A549 (cell line): Measurements from ENCODE around the gene PANK3. TPM values are rescaled to one million over a fixed set of nuclear protein-coding genes. Genes with fewer than 3 reads are reported as not detected.

Experiments
- ATAC-seq, 2 experiments: fragments of 200-7000 bp in 1 of 2; fragments of >200 bp in 1 of 2; cut with Nextera tagmentation in 1 of 2; cut with Tn5 transposase in 1 of 2; 3 replicates each; pipeline versions ENCODE4 v1.8.0 to v1.9.1; 2018 to 2020; ENCODE audit warnings: mild to moderate bottlenecking in 1 of 2, moderate library complexity in 1 of 2
- CTCF ChIA-PET: fragments of 300-600 bp; sonication (Branson Sonifier 250); formaldehyde crosslinking; extraction: SDS; loops from one replicate; lab custom pipeline; 2021; ENCODE audit warnings: antibody characterized with exemption, inconsistent platforms; lab: Yijun Ruan, JAX
- POLR2A ChIA-PET: fragments of 350-600 bp; formaldehyde crosslinking; extraction: SDS; loops from one replicate; lab custom pipeline; 2021; ENCODE audit warnings: antibody characterized with exemption, inconsistent platforms; lab: Yijun Ruan, JAX
- DNase-seq, 2 experiments: peaks; one replicate each; pipeline versions ENCODE4 v3.0.0 to v3.0.0-alpha.2; 2011 to 2016; ENCODE audit warnings: low read depth in 1 of 2, low spot score in 1 of 2
- FAIRE-seq: peaks from 2 replicates; lab custom pipeline; 2011; peaks lifted over from hg19 to GRCh38; lab: Jason Lieb, UNC
- H3K27ac ChIP-seq, 2 experiments: fragments of >200 bp; sonication (Bioruptor Twin); formaldehyde crosslinking; 3 replicates each; pipeline ENCODE4 v1.5.1; 2016 to 2017
- H3K4me1 ChIP-seq: fragments of >200 bp; sonication (Bioruptor Twin); formaldehyde crosslinking; 3 replicates; pipeline ENCODE4 v1.6.1; 2016
- H3K4me2 ChIP-seq: fragments of >200 bp; sonication (Bioruptor Twin); formaldehyde crosslinking; 3 replicates; pipeline ENCODE4 v1.6.1; 2016
- H3K4me3 ChIP-seq: fragments of >200 bp; sonication (Bioruptor Twin); formaldehyde crosslinking; 3 replicates; pipeline ENCODE4 v1.5.1; 2016
- H3K9me3 ChIP-seq: fragments of >200 bp; sonication (Bioruptor Twin); formaldehyde crosslinking; 3 replicates; pipeline ENCODE4 v1.6.1; 2016
- ATOH8 ChIP-seq: fragments of 250-450 bp; sonication (Bioruptor Pico); IDR thresholded peaks from 2 replicates; pipeline ENCODE4 v1.5.0; 2020; ENCODE audit warnings: low read depth, mild to moderate bottlenecking, moderate library complexity
- CBX2 ChIP-seq: fragments of 200-600 bp; sonication (generic); IDR thresholded peaks from 2 replicates; pipeline ENCODE4 v1.6.1; 2016; ENCODE audit warnings: low read depth, mild to moderate bottlenecking, borderline replicate concordance
- CHD4 ChIP-seq: fragments of 200-600 bp; sonication (generic); IDR thresholded peaks from 2 replicates; pipeline ENCODE4 v1.6.1; 2016; ENCODE audit warnings: antibody characterized with exemption, mild to moderate bottlenecking, borderline replicate concordance
- EHMT2 ChIP-seq: fragments of 200-600 bp; sonication (generic); IDR thresholded peaks from 2 replicates; pipeline ENCODE4 v1.6.1; 2016; ENCODE audit warnings: antibody characterized with exemption, low read depth, mild to moderate bottlenecking, moderate library complexity
- EP300 ChIP-seq, 2 experiments: fragments of >200 bp; sonication (Bioruptor Twin); formaldehyde crosslinking; IDR thresholded peaks; 2 replicates in 1 of 2; 3 replicates in 1 of 2; pipeline ENCODE4 v1.6.1; 2016 to 2017
- ESRRA ChIP-seq: fragments of 150-350 bp; IDR thresholded peaks from 2 replicates; pipeline ENCODE4 v1.6.1; 2014; ENCODE audit warnings: mild to moderate bottlenecking, low read length, borderline replicate concordance
- FOSL2 ChIP-seq, 2 experiments: fragments of 450-650 bp in 1 of 2; fragments of >200 bp in 1 of 2; sonication (Bioruptor Twin) in 1 of 2; formaldehyde crosslinking; IDR thresholded peaks; 2 replicates each; pipeline versions ENCODE4 v1.5.0 to v1.6.1; 2016 to 2020; ENCODE audit warnings: mild to moderate bottlenecking in 1 of 2, moderate library complexity in 1 of 2
- FOXS1 ChIP-seq: fragments of 250-450 bp; sonication (Bioruptor Pico); IDR thresholded peaks from 2 replicates; pipeline ENCODE4 v1.5.0; 2020; ENCODE audit warnings: mild to moderate bottlenecking, moderate library complexity
- GATA3 ChIP-seq: IDR thresholded peaks from 2 replicates; pipeline ENCODE4 v1.6.1; 2012; ENCODE audit warnings: borderline replicate concordance
- HEYL ChIP-seq: fragments of 250-450 bp; sonication (Bioruptor Pico); IDR thresholded peaks from 2 replicates; pipeline ENCODE4 v1.8.0; 2021; ENCODE audit warnings: mild to moderate bottlenecking, moderate library complexity
- HMGXB4 ChIP-seq: fragments of 250-450 bp; sonication (Bioruptor Pico); IDR thresholded peaks from 2 replicates; pipeline ENCODE4 v1.5.0; 2021; ENCODE audit warnings: mild to moderate bottlenecking, moderate library complexity, borderline replicate concordance
- HOXB13 ChIP-seq: fragments of 250-450 bp; sonication (Bioruptor Pico); IDR thresholded peaks from 2 replicates; pipeline ENCODE4 v1.5.0; 2020; ENCODE audit warnings: low read depth, mild to moderate bottlenecking, moderate library complexity
- JUN ChIP-seq, 2 experiments: fragments of >200 bp; sonication (Bioruptor Twin); formaldehyde crosslinking; IDR thresholded peaks; 2 replicates in 1 of 2; 3 replicates in 1 of 2; pipeline ENCODE4 v1.6.1; 2016 to 2017
- JUNB ChIP-seq: fragments of >200 bp; sonication (Bioruptor Twin); formaldehyde crosslinking; IDR thresholded peaks from 2 replicates; pipeline ENCODE4 v1.6.1; 2016
- MAFK ChIP-seq: fragments of 450-650 bp; IDR thresholded peaks from 2 replicates; pipeline ENCODE4 v1.6.1; 2014; ENCODE audit not compliant: partially characterized antibody
- NFE2L2 ChIP-seq: fragments of 150-350 bp; conservative IDR thresholded peaks from 2 replicates; pipeline ENCODE4 v1.6.1; 2014; ENCODE audit warnings: low read length
- POLR2A ChIP-seq: IDR thresholded peaks from 2 replicates; pipeline ENCODE4 v1.6.1; 2012; ENCODE audit warnings: mild to moderate bottlenecking, low read length
- POLR2AphosphoS2 ChIP-seq: conservative IDR thresholded peaks from 2 replicates; pipeline ENCODE4 v1.6.1; 2012; ENCODE audit warnings: low read length, improper control_type of control experiment, inconsistent platforms
- RCOR1 ChIP-seq: fragments of 150-350 bp; IDR thresholded peaks from 2 replicates; pipeline ENCODE4 v1.6.1; 2014; ENCODE audit warnings: antibody characterized with exemption, low read length, low read depth
- TFCP2L1 ChIP-seq: fragments of 250-450 bp; sonication (Bioruptor Pico); IDR thresholded peaks from 2 replicates; pipeline ENCODE4 v1.5.0; 2021; ENCODE audit warnings: mild to moderate bottlenecking
- TP53 ChIP-seq: fragments of 250-450 bp; sonication (Bioruptor Pico); IDR thresholded peaks from 2 replicates; pipeline ENCODE4 v1.5.0; 2021; ENCODE audit warnings: mild to moderate bottlenecking, moderate library complexity
- USF2 ChIP-seq: fragments of 450-650 bp; IDR thresholded peaks from 2 replicates; pipeline ENCODE4 v1.6.1; 2014; ENCODE audit warnings: antibody characterized with exemption
- ZC3H11A ChIP-seq: fragments of 450-650 bp; IDR thresholded peaks from 2 replicates; pipeline ENCODE4 v1.6.1; 2014; ENCODE audit warnings: antibody characterized with exemption, mild to moderate bottlenecking
- ZNF302 ChIP-seq: fragments of 250-450 bp; sonication (Bioruptor Pico); IDR thresholded peaks from 2 replicates; pipeline ENCODE4 v1.9.0; 2021; ENCODE audit warnings: inconsistent platforms, mild to moderate bottlenecking, moderate library complexity
- ZSCAN20 ChIP-seq: fragments of 250-450 bp; sonication (Bioruptor Pico); IDR thresholded peaks from 2 replicates; pipeline ENCODE4 v1.8.0; 2022; ENCODE audit warnings: mild to moderate bottlenecking, moderate library complexity
- WGBS: methylation state at CpG from one replicate; pipeline ENCODE4 v1.1.6; 2017; ENCODE audit errors: missing lambda C conversion rate; 5-methylcytosine and 5-hydroxymethylcytosine counted together
- polyA plus RNA-seq, 4 experiments: library from polyadenylated mRNA; depleted of rRNA in 3 of 4; stranded (reverse); fragments of >200 nt; fragmentation: RNase III in 1 of 4; extraction: RNeasy Plus Mini Kit Qiagen cat#74134 plus additional on column Dnase treatment in 1 of 4; gene quantifications; 2 replicates in 3 of 4; 3 replicates in 1 of 4; pipeline ENCODE4 v1.2.3, GENCODE V29; 2011 to 2017
- TF ChIP-seq, protein P1 (sequence below): IDR thresholded peaks from 2 replicates; pipeline ENCODE4 v1.6.1; 2012
- TF ChIP-seq, protein P2 (sequence below): IDR thresholded peaks from 2 replicates; pipeline ENCODE4 v1.6.1; 2012; ENCODE audit warnings: low read depth, borderline replicate concordance

Gene PANK3
- polyA plus RNA-seq, 2 of the 4 experiments (the other 2 are of a cell fraction) = 21.9 to 41.3 TPM

DNA sequence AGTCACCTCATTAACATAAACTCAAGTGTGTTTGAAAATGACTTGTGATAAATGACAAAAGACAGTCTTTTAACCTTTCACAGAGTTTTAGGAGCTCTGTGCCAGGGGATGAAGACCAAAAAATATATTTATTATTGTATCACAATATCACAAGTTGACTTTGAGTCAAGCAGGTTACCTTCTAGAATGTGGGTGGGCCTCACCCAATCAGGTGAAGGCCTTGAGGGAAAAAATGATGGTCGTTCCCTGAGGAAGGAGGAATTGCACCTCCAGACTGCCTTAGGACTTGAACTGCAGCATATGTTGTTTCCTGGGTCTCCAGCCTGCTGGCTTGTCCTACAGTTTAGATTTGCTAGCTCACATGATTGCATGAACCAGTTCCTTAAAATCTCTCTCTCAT, 41.6 kb upstream of the PANK3 start:
- FAIRE-seq = no peak

DNA sequence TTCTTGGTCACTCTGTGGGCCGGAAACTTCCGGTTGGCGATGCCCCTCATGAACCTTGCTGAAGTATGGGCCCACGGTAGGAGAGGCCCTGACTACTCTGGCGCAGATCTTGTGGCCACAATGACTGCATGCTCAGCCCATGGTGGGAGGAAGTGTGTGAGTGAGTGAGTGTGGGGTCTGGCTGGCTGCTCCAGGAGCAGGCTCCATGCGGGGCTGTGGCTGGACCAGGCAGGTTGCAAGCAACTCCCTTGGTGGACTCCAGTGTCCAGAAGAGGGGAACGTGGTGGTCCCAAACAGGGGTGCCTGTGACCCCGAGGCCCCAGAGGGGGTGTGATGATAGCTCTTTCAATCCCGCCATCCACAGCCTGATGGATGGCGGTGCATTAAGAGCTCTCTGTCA, 35.5 kb upstream of the PANK3 start:
- no peak for FAIRE-seq
- POLR2A ChIA-PET = no interaction called here
- Histone ChIP-seq H3K9me3 (no peaks in the 10 kb centered on the region), H3K4me3 (no peak overlapping the region), H3K4me2 (no peak overlapping the region), H3K4me1 (peaks cover 3% of the 10 kb centered on the region; the same call in 1 of the 3 replicates), H3K27ac (no peak overlapping the region)
- no peak for ATAC-seq
- CTCF ChIA-PET = no interaction called here
- no peak for DNase-seq
- WGBS = 61% methylated on average over 9 of the region's 10 CpGs
- no peak for TF ChIP-seq ZC3H11A
- no peak for TF ChIP-seq EHMT2
- no peak for TF ChIP-seq FOSL2 (IDR thresholded peaks at IDR 0.05)
- TF ChIP-seq FOSL2 (CRISPR knock-in tag; IDR thresholded peaks at IDR 0.05) = no peak

More for the DNA sequence above, 41.6 kb upstream of the PANK3 start:
- no peak for ATAC-seq
- Histone ChIP-seq H3K9me3 (no peaks in the 10 kb centered on the region), H3K27ac (no peak overlapping the region), H3K4me3 (no peak overlapping the region)
- POLR2A ChIA-PET = no interaction called here
- CTCF ChIA-PET = interaction anchor here (1.1 kb wide), 1 partner anchor 59 kb away, joined by 3 read pairs; no protein-coding TSS in a partner anchor
- TF ChIP-seq CBX2 (no peak), HOXB13 (CRISPR knock-in tag) (no peak), ESRRA (no peak), ATOH8 (no peak), ZNF302 (CRISPR knock-in tag) (no peak), JUNB (no peak), NFE2L2 (no peak), TFCP2L1 (CRISPR knock-in tag) (no peak), FOXS1 (CRISPR knock-in tag) (no peak), CHD4 (no peak), HMGXB4 (CRISPR knock-in tag) (no peak), POLR2AphosphoS2 (no peak), EP300 (IDR thresholded peaks at IDR 0.05) (no peak), POLR2A (no peak), TP53 (no peak)
- TF ChIP-seq, protein P1, sequence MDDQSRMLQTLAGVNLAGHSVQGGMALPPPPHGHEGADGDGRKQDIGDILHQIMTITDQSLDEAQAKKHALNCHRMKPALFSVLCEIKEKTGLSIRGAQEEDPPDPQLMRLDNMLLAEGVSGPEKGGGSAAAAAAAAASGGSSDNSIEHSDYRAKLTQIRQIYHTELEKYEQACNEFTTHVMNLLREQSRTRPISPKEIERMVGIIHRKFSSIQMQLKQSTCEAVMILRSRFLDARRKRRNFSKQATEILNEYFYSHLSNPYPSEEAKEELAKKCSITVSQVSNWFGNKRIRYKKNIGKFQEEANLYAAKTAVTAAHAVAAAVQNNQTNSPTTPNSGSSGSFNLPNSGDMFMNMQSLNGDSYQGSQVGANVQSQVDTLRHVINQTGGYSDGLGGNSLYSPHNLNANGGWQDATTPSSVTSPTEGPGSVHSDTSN = no peak
- TF ChIP-seq, all 56 proteins: peak for 0
- WGBS = 0% methylated on average over 1 of the region's 1 CpG
- peaks cover 8% of the 10 kb centered on the region; the same call in 1 of the 3 replicates for H3K4me1 ChIP-seq
- H3K4me2 ChIP-seq = no peak overlapping the region
- DNase-seq = no peak

GRCh38 chr5:168613996-168614395, 34.8 kb upstream of the PANK3 start:
- ATAC-seq = no peak
- Histone ChIP-seq H3K9me3 (no peaks in the 10 kb centered on the region), H3K4me2 (no peak overlapping the region), H3K27ac (no peak overlapping the region), H3K4me1 (peaks cover 3% of the 10 kb centered on the region; the same call in 1 of the 3 replicates), H3K4me3 (no peak overlapping the region)
- TF ChIP-seq ZSCAN20 (CRISPR knock-in tag) (no peak), HMGXB4 (CRISPR knock-in tag) (no peak), TP53 (no peak), MAFK (no peak), JUN (IDR thresholded peaks at IDR 0.05) (no peak), HEYL (CRISPR knock-in tag) (no peak), GATA3 (no peak), USF2 (no peak), RCOR1 (no peak)
- TF ChIP-seq, protein P2, sequence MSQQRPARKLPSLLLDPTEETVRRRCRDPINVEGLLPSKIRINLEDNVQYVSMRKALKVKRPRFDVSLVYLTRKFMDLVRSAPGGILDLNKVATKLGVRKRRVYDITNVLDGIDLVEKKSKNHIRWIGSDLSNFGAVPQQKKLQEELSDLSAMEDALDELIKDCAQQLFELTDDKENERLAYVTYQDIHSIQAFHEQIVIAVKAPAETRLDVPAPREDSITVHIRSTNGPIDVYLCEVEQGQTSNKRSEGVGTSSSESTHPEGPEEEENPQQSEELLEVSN = no peak
- no peak for DNase-seq
- CTCF ChIA-PET = no interaction called here
- WGBS = 3% methylated on average over 1 of the region's 1 CpG
- POLR2A ChIA-PET = no interaction called here
- no peak for FAIRE-seq
